ENCODE data around the gene WDFY1.

Gene WDFY1

DNA sequence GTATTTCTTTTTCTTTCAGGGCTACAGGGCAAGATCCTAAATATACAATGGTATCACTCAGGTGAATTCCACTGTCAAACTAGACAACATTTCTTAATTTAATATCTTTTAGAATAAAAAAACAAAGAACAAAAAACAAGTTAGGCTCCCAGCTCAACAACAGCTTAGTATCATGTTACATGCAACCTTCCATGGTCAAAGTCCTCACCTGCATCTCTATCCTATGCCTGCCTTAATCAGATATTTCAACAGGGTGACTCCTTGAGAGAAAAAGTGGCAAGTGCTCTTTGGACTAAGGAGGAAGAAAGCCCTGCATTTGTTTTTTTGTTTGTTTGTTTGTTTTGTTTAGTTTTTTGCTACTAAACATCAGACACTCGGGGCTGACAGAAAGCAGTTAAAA, 50.2 kb downstream of the WDFY1 start:
- TF ChIP-seq TAF1 (IDR thresholded peaks at IDR 0.05; ENCODE audit: borderline replicate concordance, insufficient read depth, low read length) (no peak), SIN3A (IDR thresholded peaks at IDR 0.05; ENCODE audit: borderline replicate concordance, insufficient read depth, low read length) (no peak), FOXP2 (optimal IDR thresholded peaks at IDR 0.05; ENCODE audit: borderline replicate concordance, extremely low read depth, extremely low read length, insufficient read depth) (no peak), POLR2AphosphoS5 (IDR thresholded peaks at IDR 0.05; ENCODE audit: low read depth, low read length) (no peak)
- TF ChIP-seq, protein P1, sequence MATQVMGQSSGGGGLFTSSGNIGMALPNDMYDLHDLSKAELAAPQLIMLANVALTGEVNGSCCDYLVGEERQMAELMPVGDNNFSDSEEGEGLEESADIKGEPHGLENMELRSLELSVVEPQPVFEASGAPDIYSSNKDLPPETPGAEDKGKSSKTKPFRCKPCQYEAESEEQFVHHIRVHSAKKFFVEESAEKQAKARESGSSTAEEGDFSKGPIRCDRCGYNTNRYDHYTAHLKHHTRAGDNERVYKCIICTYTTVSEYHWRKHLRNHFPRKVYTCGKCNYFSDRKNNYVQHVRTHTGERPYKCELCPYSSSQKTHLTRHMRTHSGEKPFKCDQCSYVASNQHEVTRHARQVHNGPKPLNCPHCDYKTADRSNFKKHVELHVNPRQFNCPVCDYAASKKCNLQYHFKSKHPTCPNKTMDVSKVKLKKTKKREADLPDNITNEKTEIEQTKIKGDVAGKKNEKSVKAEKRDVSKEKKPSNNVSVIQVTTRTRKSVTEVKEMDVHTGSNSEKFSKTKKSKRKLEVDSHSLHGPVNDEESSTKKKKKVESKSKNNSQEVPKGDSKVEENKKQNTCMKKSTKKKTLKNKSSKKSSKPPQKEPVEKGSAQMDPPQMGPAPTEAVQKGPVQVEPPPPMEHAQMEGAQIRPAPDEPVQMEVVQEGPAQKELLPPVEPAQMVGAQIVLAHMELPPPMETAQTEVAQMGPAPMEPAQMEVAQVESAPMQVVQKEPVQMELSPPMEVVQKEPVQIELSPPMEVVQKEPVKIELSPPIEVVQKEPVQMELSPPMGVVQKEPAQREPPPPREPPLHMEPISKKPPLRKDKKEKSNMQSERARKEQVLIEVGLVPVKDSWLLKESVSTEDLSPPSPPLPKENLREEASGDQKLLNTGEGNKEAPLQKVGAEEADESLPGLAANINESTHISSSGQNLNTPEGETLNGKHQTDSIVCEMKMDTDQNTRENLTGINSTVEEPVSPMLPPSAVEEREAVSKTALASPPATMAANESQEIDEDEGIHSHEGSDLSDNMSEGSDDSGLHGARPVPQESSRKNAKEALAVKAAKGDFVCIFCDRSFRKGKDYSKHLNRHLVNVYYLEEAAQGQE (IDR thresholded peaks at IDR 0.05; ENCODE audit: insufficient read depth in 1 of 2, low read depth in 2 of 2, low read length in 2 of 2) = no peak

DNA sequence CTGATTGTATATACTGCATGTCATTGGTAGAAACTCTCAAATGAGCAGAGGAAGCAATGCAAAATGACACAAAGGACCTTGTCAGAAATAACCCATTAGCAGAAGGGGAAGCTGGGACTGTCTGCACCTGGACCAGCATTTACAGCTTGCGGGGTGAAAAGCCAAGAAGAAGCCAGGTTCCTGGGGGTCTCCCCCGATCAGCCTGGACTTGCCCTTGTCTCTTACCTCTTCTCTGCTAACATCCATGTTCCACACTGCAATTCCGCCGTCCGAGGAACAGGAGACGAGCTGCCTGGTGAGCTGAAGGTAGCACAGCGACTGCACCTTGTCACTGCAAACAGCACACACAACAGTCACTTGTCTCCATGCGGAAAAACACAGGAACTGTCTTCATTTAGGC, 51.1 kb downstream of the WDFY1 start:
- TF ChIP-seq TAF1 (IDR thresholded peaks at IDR 0.05; ENCODE audit: borderline replicate concordance, insufficient read depth, low read length) = no peak
- TF ChIP-seq POLR2AphosphoS5 (IDR thresholded peaks at IDR 0.05; ENCODE audit: low read depth, low read length) = no peak
- TF ChIP-seq SIN3A (IDR thresholded peaks at IDR 0.05; ENCODE audit: borderline replicate concordance, insufficient read depth, low read length) = no peak
- TF ChIP-seq, protein P1 (IDR thresholded peaks at IDR 0.05; ENCODE audit: insufficient read depth in 1 of 2, low read depth in 2 of 2, low read length in 2 of 2) = no peak
- TF ChIP-seq FOXP2 (optimal IDR thresholded peaks at IDR 0.05; ENCODE audit: borderline replicate concordance, extremely low read depth, extremely low read length, insufficient read depth) = no peak

DNA sequence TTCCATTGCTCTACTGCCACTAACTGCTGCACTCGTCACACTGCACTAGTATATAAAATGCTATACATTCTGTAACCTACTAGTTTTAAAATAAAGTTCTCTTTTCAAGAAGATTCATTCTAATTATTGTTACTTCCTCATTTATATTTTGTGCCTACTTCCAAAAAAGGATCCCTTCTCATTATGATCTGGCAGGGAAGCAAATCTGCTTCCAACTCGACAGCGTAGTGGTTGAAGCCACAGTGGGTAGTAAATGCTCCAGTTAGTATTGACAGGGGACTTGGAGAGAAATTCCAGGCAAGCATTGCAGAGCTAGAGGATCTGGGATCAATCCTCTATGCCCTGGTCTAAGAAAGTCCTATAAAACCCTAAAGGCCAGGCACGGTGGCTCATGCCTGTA, 54.4 kb downstream of the WDFY1 start:
- no peak for TF ChIP-seq SIN3A (IDR thresholded peaks at IDR 0.05; ENCODE audit: borderline replicate concordance, insufficient read depth, low read length)
- no peak for TF ChIP-seq FOXP2 (optimal IDR thresholded peaks at IDR 0.05; ENCODE audit: borderline replicate concordance, extremely low read depth, extremely low read length, insufficient read depth)

DNA sequence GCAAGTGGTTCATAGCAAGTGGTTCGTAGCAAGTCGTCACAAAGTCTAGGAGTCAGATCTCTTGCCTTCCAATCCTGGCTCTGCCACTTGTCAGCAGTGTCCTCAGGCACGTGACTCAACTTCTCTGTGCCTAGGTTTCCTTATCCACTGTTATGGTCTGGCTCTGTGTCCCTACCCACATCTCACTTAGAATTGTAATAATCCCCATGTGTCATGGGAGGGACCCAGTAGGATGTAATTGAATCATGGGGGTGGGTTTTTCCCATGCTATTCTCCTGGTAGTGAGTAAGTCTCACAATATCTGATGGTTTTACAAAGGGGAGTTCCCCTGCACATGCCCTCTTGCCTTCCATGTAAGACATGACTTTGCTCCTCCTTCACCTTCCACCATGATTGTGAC, 55.9 kb downstream of the WDFY1 start:
- no peak for TF ChIP-seq FOXP2 (optimal IDR thresholded peaks at IDR 0.05; ENCODE audit: borderline replicate concordance, extremely low read depth, extremely low read length, insufficient read depth)
- TF ChIP-seq, protein P1 (IDR thresholded peaks at IDR 0.05; ENCODE audit: insufficient read depth in 1 of 2, low read depth in 2 of 2, low read length in 2 of 2) = no peak
- no peak for TF ChIP-seq TAF1 (IDR thresholded peaks at IDR 0.05; ENCODE audit: borderline replicate concordance, insufficient read depth, low read length)
- no peak for TF ChIP-seq SIN3A (IDR thresholded peaks at IDR 0.05; ENCODE audit: borderline replicate concordance, insufficient read depth, low read length)
- TF ChIP-seq POLR2AphosphoS5 (IDR thresholded peaks at IDR 0.05; ENCODE audit: low read depth, low read length) = no peak

DNA sequence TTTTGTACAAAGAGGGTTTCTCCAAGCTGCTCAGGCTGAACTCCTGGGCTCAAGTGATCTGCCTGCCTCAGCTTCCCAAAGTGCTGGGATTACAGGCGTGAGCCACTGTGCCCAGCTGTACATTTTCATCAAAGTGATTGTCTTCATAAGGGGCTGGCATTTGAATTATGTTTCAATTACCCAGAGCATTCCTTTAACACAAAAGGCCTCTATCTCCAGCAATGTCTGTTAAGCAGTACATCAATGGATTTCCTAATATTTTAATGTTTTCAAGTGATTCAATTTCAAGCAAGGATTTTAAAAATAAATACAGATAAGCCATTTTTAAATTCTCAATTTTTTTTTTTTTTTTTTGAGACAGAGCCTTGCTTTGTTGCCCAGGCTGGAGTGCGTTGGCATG, 56.9 kb downstream of the WDFY1 start:
- TF ChIP-seq SIN3A (IDR thresholded peaks at IDR 0.05; ENCODE audit: borderline replicate concordance, insufficient read depth, low read length) (no peak), TAF1 (IDR thresholded peaks at IDR 0.05; ENCODE audit: borderline replicate concordance, insufficient read depth, low read length) (no peak), POLR2AphosphoS5 (IDR thresholded peaks at IDR 0.05; ENCODE audit: low read depth, low read length) (no peak), FOXP2 (optimal IDR thresholded peaks at IDR 0.05; ENCODE audit: borderline replicate concordance, extremely low read depth, extremely low read length, insufficient read depth) (no peak)
- TF ChIP-seq, protein P1 (IDR thresholded peaks at IDR 0.05; ENCODE audit: insufficient read depth in 1 of 2, low read depth in 2 of 2, low read length in 2 of 2) = no peak
